ENCODE data around the gene HDAC7.

The HDAC7 gene

DNA sequence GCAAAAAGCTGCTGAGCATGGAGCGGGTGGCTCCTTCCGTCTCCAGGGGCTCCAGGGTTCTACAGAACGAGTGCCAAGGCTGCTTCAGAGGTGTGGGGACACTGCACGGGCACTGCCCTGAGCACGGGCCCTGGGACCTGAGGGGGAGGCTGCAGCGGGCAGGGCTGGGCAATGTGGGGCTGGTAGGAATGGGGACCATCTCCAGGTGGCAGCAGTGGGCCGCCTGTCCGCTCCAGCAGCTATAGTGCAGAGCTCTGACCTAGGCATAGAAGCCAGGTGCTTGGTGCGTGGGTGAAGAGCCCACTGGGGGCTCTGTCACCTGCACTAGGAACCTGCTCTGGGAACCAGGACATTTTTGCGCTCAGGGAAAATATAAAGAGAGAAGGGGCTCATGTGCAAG is 22.3 kb downstream of the HDAC7 start:
- TF ChIP-seq, protein P1, sequence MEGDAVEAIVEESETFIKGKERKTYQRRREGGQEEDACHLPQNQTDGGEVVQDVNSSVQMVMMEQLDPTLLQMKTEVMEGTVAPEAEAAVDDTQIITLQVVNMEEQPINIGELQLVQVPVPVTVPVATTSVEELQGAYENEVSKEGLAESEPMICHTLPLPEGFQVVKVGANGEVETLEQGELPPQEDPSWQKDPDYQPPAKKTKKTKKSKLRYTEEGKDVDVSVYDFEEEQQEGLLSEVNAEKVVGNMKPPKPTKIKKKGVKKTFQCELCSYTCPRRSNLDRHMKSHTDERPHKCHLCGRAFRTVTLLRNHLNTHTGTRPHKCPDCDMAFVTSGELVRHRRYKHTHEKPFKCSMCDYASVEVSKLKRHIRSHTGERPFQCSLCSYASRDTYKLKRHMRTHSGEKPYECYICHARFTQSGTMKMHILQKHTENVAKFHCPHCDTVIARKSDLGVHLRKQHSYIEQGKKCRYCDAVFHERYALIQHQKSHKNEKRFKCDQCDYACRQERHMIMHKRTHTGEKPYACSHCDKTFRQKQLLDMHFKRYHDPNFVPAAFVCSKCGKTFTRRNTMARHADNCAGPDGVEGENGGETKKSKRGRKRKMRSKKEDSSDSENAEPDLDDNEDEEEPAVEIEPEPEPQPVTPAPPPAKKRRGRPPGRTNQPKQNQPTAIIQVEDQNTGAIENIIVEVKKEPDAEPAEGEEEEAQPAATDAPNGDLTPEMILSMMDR (IDR thresholded peaks at IDR 0.05; ENCODE audit: low read depth, low read length, poor library complexity, severe bottlenecking) = peak; percentile 64
- no peak for TF ChIP-seq EZH2phosphoT487 (IDR thresholded peaks at IDR 0.05; ENCODE audit: borderline replicate concordance, low read length)
- no peak overlapping the region for H3K27ac ChIP-seq (ENCODE audit: low read depth, low read length)
- peaks cover 26% of the 10 kb centered on the region; the same call in 1 of the 2 replicates for H4K20me1 ChIP-seq (ENCODE audit: control insufficient read depth, insufficient read depth, low read depth, low read length)
- no peak overlapping the region for H3K4me2 ChIP-seq (ENCODE audit: low read length)
- H3K4me1 ChIP-seq (ENCODE audit: control insufficient read depth, low read length) = peaks cover 26% of the 10 kb centered on the region
- H3K9me3 ChIP-seq (ENCODE audit: control insufficient read depth, insufficient read depth, low read length) = no peaks in the 10 kb centered on the region
- peaks cover 5% of the 10 kb centered on the region; the same call in 1 of the 2 replicates for H3F3A ChIP-seq (ENCODE audit: control insufficient read depth, insufficient read depth)
- no peaks in the 10 kb centered on the region for H3K27me3 ChIP-seq (ENCODE audit: control insufficient read depth, low read length)
- H3K9me2 ChIP-seq (replicated peaks; ENCODE audit: control insufficient read depth, low read length) = no peaks in the 10 kb centered on the region
- H3K4me3 ChIP-seq (ENCODE audit: low read length) = no peak overlapping the region
- H3K79me2 ChIP-seq (ENCODE audit: control insufficient read depth, low read length) = peaks cover 43% of the 10 kb centered on the region
- peaks cover 95% of the 10 kb centered on the region for H3K36me3 ChIP-seq (ENCODE audit: control insufficient read depth, low read length)

DNA sequence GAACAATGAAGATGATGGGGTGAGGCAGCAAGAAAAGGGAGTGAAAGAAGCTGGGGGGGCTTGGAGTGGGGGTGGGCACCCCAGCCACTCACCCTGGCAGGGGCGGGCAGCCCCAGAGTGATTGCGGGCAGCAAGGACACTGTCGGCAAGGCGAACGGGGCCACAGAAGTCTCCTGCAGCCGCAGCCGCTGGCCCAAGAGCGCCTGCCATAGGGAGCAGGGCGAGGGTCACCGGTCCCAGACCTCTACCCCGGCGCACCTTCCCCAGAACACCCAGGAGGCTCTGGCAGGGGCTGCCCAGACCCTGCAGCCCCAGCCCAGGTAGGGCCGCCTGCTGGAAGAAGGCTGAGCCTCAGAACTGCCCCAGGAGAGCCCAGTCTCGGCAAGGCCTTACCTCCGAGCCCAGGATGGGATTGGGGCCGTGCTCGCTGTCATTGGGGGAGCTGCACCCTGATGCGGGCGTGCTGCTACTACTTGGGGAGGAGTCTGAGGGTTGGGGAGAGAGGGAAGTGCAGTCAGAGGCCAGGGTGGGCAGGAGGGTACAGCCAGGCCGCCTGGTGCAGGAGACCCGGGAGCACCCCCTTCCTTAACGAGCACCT is 23.8 kb downstream of the HDAC7 start:
- Histone ChIP-seq H4K20me1 (ENCODE audit: control insufficient read depth, insufficient read depth, low read depth, low read length) (peaks cover 12% of the 10 kb centered on the region; the same call in 1 of the 2 replicates), H3K9me2 (replicated peaks; ENCODE audit: control insufficient read depth, low read length) (no peaks in the 10 kb centered on the region), H3K4me1 (ENCODE audit: control insufficient read depth, low read length) (peaks cover 12% of the 10 kb centered on the region), H3K27me3 (ENCODE audit: control insufficient read depth, low read length) (no peaks in the 10 kb centered on the region), H3K36me3 (ENCODE audit: control insufficient read depth, low read length) (peaks cover 93% of the 10 kb centered on the region), H3K4me3 (ENCODE audit: low read length) (no peak overlapping the region), H3K79me2 (ENCODE audit: control insufficient read depth, low read length) (peaks cover 28% of the 10 kb centered on the region), H3K4me2 (ENCODE audit: low read length) (no peak overlapping the region), H3K9me3 (ENCODE audit: control insufficient read depth, insufficient read depth, low read length) (no peaks in the 10 kb centered on the region), H3K27ac (ENCODE audit: low read depth, low read length) (no peak overlapping the region), H3F3A (ENCODE audit: control insufficient read depth, insufficient read depth) (0 out of 2 replicates have a peak, but pooled peaks cover 1% of the 10 kb centered on the region)
- TF ChIP-seq, protein P1 (IDR thresholded peaks at IDR 0.05; ENCODE audit: low read depth, low read length, poor library complexity, severe bottlenecking) = no peak
- TF ChIP-seq EZH2phosphoT487 (IDR thresholded peaks at IDR 0.05; ENCODE audit: borderline replicate concordance, low read length) = no peak

DNA sequence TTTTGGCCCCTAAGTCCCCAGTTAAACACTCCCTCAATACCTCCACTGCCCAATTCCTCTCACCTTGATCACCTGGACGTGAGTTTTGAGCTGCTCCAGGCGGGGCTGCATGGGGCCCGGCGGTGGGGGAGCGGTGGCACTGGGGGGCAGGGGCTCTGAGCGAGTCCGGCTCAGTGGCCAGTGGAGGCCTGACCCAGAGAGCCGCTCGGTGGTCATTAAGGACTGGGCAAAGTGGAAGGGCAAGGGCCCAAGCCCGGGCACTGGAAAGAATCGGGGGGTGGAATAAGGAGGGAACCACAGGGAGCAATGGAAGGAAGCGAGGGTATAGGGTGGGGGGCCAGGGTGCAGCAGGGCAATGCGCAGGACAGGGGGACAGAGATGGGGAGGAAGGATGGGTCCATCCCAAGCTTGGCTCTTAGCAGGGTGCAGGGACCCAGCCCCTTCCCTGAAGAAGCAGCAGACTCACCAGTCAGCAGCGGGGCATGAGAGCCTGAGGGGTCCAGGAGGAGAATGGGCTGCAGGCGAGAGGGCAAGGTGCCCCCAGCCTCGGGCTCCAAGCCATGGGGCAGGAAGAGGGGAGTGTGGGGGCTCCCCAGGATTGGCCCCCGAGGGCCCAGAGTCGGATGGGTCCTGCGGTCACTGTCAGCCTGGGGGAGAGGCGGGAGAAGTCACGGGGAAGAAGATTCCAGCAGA is 24.4 kb downstream of the HDAC7 start:
- H3K4me3 ChIP-seq (ENCODE audit: low read length) = no peak overlapping the region
- peaks cover 8% of the 10 kb centered on the region for H3K4me1 ChIP-seq (ENCODE audit: control insufficient read depth, low read length)
- H3K9me3 ChIP-seq (ENCODE audit: control insufficient read depth, insufficient read depth, low read length) = no peaks in the 10 kb centered on the region
- TF ChIP-seq, protein P1 (IDR thresholded peaks at IDR 0.05; ENCODE audit: low read depth, low read length, poor library complexity, severe bottlenecking) = no peak
- TF ChIP-seq EZH2phosphoT487 (IDR thresholded peaks at IDR 0.05; ENCODE audit: borderline replicate concordance, low read length) = no peak
- no peak overlapping the region for H3K27ac ChIP-seq (ENCODE audit: low read depth, low read length)
- no peaks in the 10 kb centered on the region for H3K9me2 ChIP-seq (replicated peaks; ENCODE audit: control insufficient read depth, low read length)
- H3F3A ChIP-seq (ENCODE audit: control insufficient read depth, insufficient read depth) = no peaks in the 10 kb centered on the region
- peaks cover 21% of the 10 kb centered on the region for H3K79me2 ChIP-seq (ENCODE audit: control insufficient read depth, low read length)
- no peak overlapping the region for H3K4me2 ChIP-seq (ENCODE audit: low read length)
- H3K27me3 ChIP-seq (ENCODE audit: control insufficient read depth, low read length) = no peaks in the 10 kb centered on the region
- peaks cover 95% of the 10 kb centered on the region for H3K36me3 ChIP-seq (ENCODE audit: control insufficient read depth, low read length)
- H4K20me1 ChIP-seq (ENCODE audit: control insufficient read depth, insufficient read depth, low read depth, low read length) = peaks cover 7% of the 10 kb centered on the region; the same call in 1 of the 2 replicates
